Measurements from ENCODE around the gene RFC2. TPM values are rescaled to one million over a fixed set of nuclear protein-coding genes. Genes with fewer than 3 reads are reported as not detected.

The RFC2 gene
- total and polyA plus RNA-seq, 2 of the 8 experiments (the other 6 are each of a cell fraction or from before 2014, with no cell fraction given): 52.9 to 85.4 TPM

DNA sequence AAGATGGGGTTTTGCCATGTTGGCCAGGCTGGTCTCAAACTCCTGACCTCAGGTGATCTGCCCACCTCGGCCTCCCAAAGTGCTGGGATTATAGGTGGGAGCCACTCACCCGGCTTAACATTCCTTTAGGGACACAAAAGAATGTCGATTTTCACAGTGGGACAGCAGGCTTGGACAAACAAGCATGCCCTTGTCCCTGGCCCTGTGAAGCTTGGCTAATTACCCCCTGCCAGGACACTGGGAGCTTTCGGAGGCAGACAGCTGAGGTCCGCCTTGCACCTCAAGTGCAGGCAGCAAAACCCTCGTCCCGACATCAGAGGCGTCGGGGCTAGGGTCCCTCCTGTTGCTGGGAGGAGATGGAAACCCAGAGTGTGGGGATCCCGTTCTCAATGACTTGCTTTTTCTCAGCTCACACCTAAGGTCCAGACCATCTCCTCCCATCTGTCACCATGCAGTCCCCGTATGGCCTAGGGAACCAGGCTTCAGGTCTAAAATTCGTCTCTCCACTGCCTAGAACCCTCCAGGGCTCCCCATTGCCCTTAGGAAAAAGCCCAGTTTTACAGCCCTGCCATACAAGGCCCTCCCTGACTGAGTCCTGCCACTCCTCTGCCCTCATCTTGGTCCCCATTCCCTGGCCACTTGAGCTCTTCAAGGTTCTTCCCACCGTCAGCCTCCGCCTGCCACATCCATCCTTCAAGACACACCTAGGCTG is 28.7 kb upstream of the RFC2 start (continued):
- no peak for TF ChIP-seq ASH2L (IDR thresholded peaks at IDR 0.05; ENCODE audit: low read length)
- TF ChIP-seq, protein P1, sequence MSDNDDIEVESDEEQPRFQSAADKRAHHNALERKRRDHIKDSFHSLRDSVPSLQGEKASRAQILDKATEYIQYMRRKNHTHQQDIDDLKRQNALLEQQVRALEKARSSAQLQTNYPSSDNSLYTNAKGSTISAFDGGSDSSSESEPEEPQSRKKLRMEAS (IDR thresholded peaks at IDR 0.05): no peak
- TF ChIP-seq TEAD4 (IDR thresholded peaks at IDR 0.05; ENCODE audit: low read depth, low read length): peak; percentile 77; the same call in 1 of the 2 replicates

Data from H1 (cell line).